Measurements from ENCODE around the gene ZNF609.
"Not testable (repeated sequence)": the region's sequence is repeated elsewhere in the genome, so short reads cannot be mapped to it uniquely, and the experiment has no call there.

The ZNF609 gene

DNA sequence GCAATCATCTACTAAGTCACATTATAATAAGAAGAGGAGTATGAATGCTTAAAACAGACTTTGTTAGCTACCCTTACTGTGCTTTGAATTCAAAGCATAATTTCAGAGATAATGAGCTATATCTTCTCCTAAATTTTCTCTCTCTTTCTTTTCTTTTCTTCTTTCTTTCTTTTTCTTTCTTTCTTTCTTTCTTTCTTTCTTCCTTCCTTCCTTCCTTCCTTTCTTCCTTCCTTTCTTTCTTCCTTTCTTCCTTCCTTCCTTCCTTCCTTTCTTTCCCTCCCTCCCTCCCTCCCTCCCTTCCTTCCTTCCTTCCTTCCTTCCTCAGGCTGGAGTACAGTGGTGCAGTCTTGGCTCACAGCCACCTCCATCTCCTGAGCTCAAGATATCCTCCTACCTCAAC lies 184.4 kb downstream of the ZNF609 start:
- DNase-seq (ENCODE audit: low read depth, low spot score), result not testable (repeated sequence)

DNA sequence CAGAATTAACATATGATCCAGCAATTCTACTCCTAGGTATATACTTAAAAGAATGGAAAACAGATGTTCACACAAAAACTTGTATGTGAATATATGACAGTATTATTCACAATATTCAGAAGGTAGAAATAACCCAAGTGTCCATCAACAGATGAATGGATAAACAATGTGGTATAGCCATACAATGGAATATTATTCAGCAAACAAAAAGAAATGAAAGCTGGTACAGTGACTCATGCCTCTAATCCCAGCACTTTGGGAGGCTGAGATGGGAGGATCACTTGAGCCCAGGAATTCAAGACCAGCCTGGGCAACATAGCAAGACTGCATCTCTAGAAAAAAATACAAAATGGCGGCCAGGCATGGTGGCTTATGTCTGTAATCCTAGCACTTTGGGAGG lies 185.6 kb downstream of the ZNF609 start:
- no peak for DNase-seq (ENCODE audit: low read depth, low spot score)

DNA sequence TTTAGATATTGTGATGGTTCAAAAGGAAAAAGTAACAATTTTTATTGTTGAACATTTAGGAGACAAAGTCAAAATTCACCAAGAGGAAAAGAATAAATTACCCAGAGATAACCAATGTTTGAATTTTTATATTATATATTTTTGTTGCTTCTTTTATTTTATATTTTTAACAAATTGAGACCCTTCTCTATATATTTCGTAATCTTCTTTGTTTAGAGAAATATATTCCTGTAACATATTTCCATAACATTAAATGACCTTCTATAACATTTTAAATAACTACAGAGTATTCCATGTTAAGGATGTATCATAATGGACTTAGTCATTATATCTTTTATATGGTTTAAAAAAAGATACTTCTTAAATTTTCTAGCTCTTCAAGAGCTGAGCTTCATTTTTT lies 187.0 kb downstream of the ZNF609 start:
- DNase-seq (ENCODE audit: low read depth, low spot score), result no peak

DNA sequence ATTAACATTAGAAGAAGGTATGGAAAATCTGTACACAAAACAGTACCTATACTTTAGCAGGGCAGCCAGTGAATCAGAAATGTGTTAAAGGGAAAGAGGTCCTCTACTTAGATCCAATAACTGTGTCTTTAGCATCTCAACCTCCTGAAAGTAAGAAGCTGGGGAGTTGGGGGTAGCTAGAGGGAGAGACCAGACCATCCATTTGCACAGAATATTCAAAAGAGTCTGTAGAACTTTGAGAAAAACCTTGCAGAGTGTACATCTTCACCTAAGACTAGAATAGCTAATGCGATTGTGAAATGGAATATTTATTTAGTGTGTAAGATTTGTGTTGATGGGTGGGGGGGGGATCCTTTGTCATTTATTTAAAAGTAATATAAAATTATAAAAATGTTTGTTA lies 190.2 kb downstream of the ZNF609 start:
- DNase-seq (ENCODE audit: low read depth, low spot score), result no peak

DNA sequence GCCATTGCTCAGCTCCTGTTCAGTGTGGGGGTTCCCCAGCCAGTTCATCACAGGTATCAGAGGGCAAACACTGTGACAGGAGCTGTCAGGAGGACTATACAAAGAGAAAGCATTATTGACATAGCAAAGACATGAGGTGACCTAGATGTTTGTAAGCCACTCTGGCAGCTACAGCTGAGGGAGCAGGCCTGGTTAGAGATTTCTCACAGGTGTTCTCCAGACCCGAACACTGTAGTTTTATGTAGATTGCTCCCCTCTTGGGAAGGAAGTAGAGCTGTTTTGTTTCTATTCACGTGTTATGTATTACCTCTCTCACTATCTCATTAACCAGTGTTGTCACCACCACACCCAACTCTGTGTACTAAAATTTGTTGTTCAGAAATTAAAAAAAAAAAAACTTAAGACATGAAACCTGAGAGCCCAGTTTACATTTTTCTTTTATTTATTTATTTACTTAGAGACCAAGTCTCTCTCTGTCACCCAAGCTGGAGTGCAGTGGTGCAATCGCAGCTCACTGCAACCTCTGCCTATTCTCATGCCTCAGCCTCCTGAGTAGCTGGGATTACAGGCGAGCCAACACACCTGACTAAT lies 191.3 kb downstream of the ZNF609 start:
- DNase-seq (ENCODE audit: low read depth, low spot score), result peak; percentile 13

DNA sequence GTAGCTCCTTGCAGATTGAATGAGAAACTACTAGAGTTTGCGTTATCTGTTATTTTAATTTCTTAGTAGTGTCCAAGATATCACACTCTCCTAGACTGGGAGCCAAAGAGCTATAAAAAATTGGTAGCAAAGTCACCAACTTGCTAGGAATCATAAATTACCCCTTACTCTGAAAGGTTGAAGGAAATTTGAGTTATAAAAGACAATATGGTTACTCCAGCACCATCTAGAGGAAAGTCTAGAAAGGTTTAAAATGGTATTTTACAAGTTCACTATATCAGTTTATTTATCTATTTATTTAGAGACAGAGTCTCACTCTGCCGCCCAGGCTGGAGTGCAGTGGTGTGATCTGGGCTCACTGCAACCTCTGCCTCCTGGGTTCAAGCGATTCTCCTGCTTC lies 193.4 kb downstream of the ZNF609 start:
- no peak for DNase-seq (ENCODE audit: low read depth, low spot score)

DNA sequence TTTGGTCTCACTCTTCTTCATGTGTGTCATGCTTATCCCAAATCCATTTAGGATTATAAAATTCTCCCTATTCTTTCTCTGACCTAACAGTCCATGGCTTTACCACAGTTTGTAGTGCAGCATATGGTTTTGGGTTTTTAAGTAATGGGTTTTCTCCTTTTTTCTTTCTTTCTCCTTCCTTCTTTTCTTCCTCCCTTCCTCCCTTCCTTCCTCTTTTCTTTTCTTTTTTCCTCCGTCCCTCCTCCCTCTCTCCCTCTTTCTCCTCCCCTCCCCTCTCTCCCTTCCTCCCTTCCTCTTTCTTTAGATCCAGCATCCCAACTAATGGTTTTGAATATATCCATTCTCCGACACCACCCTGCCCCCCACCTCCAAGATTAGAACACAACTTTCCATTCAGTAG lies 196.1 kb downstream of the ZNF609 start:
- no peak for DNase-seq (ENCODE audit: low read depth, low spot score)

DNA sequence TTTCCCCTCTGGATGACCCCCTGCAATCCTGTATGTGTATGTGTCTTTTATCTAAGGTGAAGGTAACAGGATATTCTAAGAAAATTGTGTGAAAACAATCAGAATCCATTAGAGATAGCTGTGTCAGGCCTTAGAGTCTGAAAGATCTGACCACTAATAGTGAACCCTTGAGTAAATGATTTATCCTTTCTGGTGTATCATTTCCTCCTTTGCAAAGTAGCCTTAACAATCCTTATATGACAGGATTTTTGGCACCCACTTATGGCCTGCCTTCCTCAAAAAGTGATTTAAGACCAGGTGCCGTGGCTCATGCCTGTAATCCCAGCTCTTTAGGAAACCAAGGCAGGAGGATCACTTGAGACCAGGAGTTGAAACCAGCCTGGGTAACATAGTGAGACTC lies 204.8 kb downstream of the ZNF609 start:
- DNase-seq (ENCODE audit: low read depth, low spot score), result no peak

DNA sequence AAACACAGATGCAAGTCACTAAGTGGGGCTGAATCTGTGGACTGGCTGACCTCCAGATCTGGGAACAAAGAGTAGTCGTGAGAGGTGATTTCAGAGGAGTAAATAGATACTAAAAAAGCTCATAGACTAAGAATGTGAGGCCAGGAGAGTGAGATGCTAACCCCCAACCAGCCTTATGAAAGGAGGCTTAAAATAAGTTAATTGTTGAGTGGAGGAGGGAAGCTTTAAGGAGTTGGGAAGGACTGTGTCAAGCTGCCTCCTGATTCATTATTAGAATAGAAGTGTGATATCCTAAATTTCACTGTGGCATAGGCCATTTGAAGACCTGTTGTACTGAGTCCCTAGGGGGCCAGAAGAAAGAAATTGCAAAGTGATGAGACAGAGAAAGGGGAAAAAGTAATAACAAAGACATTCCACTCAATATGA lies 207.4 kb downstream of the ZNF609 start:
- no peak for DNase-seq (ENCODE audit: low read depth, low spot score)

DNA sequence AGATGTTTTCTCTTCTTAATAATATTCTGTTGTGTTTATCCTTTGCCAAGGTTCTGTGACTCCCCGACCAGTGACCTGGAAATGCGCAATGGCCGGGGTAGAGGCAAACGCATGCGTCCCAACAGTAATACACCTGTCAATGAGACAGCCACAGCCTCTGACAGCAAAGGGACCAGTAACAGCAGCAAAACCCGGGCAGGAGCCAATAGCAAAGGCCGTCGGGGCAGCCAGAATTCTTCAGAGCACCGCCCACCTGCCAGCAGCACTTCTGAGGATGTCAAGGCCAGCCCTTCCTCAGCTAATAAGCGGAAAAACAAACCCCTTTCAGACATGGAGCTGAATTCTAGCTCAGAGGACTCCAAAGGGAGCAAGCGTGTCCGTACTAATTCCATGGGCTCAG lies 213.5 kb downstream of the ZNF609 start:
- no peak for DNase-seq (ENCODE audit: low read depth, low spot score)

DNA sequence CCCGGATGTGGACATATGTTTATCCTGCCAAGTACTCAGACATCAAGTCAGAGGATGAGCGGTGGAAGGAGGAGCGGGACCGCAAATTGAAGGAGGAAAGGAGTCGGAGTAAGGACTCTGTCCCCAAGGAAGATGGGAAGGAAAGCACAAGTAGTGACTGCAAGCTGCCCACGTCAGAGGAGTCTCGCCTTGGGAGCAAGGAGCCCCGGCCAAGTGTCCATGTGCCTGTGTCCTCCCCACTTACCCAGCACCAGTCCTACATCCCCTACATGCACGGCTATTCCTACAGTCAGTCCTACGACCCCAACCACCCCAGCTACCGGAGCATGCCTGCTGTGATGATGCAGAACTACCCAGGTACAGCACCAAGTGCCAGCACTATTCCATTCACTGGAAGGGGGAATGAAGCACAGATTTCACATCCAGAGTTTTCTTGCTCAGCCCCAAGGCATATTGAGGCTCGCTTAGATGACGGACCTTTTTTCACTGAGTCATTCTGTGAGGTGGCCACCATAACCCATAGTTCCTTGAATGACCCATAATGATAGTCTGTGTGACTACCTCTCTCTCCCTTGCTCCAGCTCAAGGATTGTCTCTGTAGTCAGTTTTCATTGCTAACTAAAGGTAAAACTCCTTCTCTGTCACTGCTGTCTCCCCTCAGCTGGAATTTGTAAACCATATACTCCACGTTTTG lies 217.9 kb downstream of the ZNF609 start:
- DNase-seq (ENCODE audit: low read depth, low spot score), result no peak

DNA sequence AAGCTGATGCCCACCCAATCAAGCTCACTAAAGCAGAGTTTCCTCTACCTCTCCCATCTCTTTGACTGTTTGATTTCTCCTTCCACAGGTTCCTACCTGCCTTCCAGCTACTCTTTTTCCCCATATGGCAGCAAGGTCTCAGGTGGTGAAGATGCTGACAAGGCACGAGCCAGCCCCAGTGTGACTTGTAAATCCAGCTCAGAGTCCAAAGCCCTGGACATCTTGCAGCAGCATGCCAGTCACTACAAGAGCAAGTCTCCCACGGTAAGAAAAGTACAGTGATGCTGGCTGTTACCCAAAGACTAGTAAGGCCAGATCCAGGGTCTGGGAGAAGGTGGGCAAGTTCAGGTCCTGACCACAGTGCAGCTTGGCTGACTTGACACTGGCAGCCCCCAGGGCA lies 219.7 kb downstream of the ZNF609 start:
- DNase-seq (ENCODE audit: low read depth, low spot score), result no peak

DNA sequence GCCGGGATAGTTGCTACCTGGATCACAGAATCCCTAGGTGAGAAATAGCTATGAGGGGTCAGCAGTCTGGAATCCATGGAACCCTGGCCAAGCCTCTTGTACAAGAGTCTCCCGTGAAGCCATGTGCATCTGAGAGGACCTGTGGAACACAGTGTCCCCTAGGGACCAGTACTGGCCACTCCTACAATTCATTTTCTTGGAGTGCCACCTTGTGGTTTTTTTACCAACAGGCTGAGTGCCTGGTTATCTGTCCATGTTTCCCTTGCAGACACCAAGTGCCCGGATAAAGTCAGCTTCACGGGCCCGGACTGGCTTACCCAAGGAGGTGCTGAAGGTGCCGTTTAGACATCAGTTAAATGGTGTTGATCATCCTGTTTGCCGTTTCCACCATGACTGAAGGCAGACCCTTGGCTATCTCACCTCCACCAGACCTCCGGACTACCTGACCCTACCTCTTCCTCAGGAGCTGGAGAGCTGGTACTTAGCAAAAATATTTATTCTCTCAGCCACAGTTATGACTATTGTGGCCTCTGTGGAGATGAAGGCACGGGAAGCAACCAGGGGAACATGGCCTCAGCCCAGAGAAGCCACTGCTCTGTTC lies 221.1 kb downstream of the ZNF609 start:
- DNase-seq (ENCODE audit: low read depth, low spot score), result no peak

DNA sequence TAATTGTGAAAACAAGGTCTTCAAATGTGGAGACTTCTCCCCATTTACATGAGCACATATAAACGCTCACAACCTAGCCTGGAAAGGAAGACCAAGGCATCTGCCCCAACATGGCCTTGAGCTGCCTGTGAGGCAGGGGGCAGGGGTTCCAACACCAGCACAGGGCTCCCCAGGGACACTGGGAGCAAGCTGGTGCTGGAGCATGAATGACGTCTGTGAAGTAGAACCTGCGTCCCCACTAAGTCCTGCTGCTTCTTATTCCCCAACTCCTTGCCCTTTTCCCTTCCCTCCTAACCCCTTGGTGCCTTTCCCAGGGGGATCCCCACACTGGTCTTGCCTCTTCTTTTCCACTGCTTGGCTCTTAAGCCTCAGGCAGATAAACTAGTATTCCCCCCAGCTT lies 221.9 kb downstream of the ZNF609 start:
- no peak for DNase-seq (ENCODE audit: low read depth, low spot score)

DNA sequence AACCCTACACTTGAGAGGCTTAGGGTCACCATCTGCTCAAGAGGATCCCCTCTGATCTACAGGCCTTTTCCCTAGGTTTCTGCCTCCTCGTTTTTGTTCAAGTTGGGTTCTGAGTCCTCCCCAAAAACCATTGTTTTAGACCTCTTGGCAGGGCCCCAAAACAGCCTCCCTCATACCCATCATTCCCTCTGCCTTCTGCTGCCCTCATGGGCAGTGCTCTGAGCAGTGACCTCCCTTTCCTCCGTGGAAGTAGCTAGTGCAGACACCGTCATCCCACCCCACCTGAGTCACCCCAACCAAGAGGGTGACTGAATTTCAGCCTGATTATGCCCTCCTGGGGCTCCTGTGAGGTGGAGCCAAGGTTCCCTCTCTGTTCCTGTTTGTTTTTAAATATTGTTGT lies 223.0 kb downstream of the ZNF609 start:
- no peak for DNase-seq (ENCODE audit: low read depth, low spot score)

DNA sequence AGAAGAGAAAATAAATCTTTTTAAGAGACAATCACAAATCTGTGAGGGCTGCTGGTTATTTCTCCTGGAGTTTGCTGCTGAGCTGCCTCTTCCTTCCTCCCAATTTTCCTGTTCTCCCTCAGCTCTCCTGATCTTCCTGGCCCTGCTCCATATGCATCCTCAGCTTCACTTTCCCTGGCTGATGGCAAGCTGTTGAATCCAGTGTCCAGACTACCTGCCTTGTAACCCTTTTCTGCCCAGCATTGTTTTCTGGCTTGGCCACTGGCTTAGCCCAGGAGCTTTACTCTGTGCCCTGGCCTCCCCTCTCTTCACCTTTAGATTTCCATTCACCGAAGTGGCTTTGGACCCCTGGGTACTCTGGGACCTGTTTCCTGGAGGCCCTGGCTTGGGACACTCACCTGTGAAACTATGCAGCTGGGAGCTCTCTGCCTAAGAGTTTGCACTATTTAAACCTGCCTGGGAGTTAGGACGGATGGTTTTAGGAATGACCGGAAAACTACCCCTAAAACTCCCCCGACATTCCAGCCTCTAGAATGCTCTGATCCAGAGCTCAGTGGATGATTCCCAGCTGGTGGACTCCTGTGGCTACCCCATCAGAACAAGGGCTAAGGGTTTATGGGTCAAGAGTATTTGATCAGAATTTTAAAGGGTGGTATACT lies 225.0 kb downstream of the ZNF609 start:
- no peak for DNase-seq (ENCODE audit: low read depth, low spot score)

DNA sequence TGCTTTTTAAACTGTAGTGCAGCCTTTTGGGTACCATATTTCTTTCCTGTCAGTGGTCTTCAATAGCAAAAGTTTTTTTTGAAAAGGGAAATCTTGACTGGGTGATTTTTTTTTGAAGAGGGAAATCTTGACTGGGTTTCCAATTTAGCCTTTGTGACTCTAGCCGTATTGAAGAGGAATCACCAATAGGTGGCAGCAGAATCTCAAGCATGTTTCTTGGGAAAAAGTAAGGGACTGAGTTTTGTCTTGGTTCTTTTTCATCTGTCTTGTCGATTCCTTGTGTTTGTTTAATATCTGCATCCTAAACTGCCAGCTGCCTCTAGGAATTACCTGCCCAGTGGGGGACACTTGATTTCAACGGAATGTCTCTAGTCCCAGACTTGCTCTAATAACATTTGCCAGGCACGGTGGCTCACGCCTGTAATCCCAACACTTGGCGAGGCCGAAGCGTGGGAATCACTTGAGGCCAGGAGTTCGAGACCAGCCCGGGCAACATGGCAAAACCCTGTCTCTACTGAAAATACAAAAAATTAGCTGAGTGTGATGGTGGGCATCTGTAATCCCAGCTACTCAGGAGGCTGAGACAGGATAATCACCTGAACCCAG lies 225.9 kb downstream of the ZNF609 start:
- DNase-seq (ENCODE audit: low read depth, low spot score), result peak; percentile 23

DNA sequence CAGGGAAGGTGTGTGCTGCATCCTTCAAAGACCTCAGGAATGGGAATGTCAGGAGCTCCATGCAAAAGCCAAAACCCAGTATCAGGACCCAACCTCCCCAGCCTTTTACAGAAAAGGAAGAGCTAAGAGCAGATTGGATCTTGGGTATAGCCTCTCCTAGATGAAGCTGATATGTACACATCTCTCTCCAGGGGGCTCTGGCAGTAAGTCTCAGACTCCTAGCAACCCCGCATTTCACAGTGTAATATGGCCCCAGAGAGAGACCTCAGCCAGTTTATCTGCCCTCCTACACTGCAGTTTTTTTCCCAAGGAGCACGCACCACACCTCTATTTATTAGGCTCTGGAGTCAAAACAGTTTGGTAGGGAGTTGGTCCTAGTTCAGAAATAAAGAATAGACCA lies 226.8 kb downstream of the ZNF609 start:
- DNase-seq (ENCODE audit: low read depth, low spot score), result no peak

DNA sequence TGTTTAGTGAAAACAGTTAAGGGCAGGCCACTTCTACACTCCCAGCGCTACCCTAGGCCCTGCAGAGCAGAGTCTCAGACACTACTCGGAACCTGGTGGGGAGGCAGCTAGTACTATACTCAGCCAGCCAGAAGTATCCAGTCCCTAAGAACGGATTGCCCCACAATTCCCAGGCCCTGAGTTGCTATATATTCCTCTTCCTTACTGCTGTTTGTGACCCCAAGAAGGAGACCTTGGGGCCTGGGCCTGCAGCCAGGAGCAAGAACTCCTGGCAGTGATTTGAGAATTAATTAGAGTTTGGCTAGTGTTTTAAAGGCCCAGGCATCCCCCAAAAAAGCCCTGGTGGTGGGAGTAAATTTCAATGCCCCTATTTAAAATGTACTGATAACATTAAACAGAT lies 227.3 kb downstream of the ZNF609 start:
- DNase-seq (ENCODE audit: low read depth, low spot score), result no peak

DNA sequence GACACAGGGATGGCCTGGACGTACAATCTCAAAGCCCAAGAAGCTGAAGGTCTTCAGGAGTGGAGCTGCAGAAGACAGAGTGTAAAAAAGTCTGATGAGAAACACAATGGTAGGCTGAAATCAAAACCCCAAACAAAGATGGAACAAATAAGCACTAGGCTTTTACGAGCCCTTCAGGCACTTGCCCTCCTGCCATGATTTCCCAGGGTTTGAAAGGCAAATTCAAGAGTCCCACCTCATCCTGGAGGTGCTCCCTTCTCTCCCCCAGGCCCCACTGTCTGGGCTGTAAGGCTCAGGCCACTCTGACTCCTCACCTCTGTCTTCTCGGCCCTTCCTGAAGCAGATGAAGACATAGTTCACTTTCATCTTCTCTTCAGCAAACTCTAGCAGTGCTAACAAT lies 228.4 kb downstream of the ZNF609 start:
- no peak for DNase-seq (ENCODE audit: low read depth, low spot score)

DNA sequence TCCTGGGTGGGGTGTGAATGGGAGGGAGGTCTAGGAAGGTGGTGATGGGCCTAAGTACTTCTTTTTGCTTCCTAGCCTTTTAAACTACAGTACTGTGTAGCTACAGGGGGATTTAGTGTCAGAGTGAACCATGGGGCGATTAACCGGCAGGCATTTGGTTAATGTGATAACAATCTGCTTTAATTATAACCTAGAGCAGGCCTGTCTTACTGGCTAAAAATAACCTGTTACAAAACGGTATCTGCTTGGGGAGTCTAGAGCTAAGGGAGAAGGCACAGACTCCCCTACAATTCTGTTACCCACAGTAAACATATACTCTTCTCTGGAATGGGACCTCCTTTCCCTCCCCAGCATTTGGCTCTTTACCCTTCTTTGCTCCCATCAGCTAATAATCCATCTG lies 229.6 kb downstream of the ZNF609 start:
- DNase-seq (ENCODE audit: low read depth, low spot score), result no peak

DNA sequence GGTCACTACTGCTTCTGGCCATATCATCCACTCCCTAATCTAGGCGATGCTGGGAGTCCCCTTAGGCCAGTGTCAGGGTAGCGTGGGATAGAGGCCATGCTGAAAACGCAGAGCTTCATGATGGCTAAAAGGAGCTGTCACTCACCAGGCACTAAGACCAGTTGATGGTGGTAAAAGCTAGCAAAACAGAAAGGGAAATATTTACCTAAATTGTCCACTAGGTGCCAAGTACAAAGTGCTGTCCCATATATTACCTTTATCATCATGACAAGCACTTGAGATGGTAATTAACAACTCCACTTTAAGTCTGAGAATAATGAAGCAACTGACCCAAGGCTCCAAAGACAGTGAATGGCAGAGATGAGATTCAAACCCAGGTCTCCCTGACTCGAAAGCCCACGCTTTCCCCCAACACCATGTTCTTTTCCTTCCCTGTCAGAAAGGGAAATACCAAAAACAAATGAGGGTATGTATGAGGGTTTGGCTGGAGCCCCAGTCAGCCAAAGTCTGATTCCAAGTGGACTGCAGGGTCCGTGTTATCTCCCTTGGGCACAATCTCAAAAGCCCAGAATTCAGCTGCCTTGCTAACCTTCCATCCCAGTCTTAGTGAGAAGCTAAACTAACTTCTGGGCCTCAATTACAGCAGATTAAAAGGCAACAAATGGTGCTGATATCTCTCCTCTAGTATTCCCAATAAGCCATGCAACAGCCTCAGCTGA lies 230.4 kb downstream of the ZNF609 start:
- DNase-seq (ENCODE audit: low read depth, low spot score), result no peak

All from activated CD4-positive, CD25-positive, alpha-beta regulatory T cell treated with anti-CD3 and anti-CD28 coated beads, Interleukin-2, amount 50 U/mL, for 16 hours (primary cell).